Neural crest cell (in vitro differentiated cells): ENCODE results near the gene LRRC74B. TPM values are rescaled to one million over a fixed set of nuclear protein-coding genes. Genes with fewer than 3 reads are reported as not detected.
"Not testable (repeated sequence)": the region's sequence is repeated elsewhere in the genome, so short reads cannot be mapped to it uniquely, and the experiment has no call there.

Source experiments
- DNase-seq: peaks from one replicate; pipeline ENCODE4 v3.0.0; 2021; ENCODE audit warnings: low read depth, mixed read lengths, low spot score
- H3K27ac Mint-ChIP-seq: one replicate; pipeline ENCODE4 v1.8.0; 2021; ENCODE audit warnings: mild to moderate bottlenecking, mixed read lengths; ENCODE audit not compliant: unreplicated experiment
- H3K27me3 Mint-ChIP-seq: 2 replicates; pipeline ENCODE4 v1.8.0; 2021; ENCODE audit warnings: low read depth, mild to moderate bottlenecking, mixed read lengths
- H3K36me3 Mint-ChIP-seq: 2 replicates; pipeline ENCODE4 v1.8.0; 2021; ENCODE audit warnings: low read depth, mild to moderate bottlenecking, mixed read lengths
- H3K4me1 Mint-ChIP-seq: 2 replicates; pipeline ENCODE4 v1.8.0; 2021; ENCODE audit warnings: mixed read lengths
- H3K4me3 Mint-ChIP-seq: one replicate; pipeline ENCODE4 v1.8.0; 2021; ENCODE audit warnings: mild to moderate bottlenecking, mixed read lengths
- H3K9me3 Mint-ChIP-seq: 2 replicates; pipeline ENCODE4 v1.8.0; 2021; ENCODE audit warnings: mixed read lengths
- total RNA-seq: library from RNA; stranded (reverse); gene quantifications from 2 replicates; pipeline ENCODE4 v1.2.1, GENCODE V29; 2021
- TF ChIP-seq, protein P1 (sequence below): fragments of 200-600 bp; sonication (generic); conservative IDR thresholded peaks from 2 replicates; pipeline ENCODE4 v1.5.0; 2021; ENCODE audit warnings: antibody characterized with exemption, mild to moderate bottlenecking

LRRC74B gene
- total RNA-seq, 1 donor from 2014 or later, result not detected

DNA sequence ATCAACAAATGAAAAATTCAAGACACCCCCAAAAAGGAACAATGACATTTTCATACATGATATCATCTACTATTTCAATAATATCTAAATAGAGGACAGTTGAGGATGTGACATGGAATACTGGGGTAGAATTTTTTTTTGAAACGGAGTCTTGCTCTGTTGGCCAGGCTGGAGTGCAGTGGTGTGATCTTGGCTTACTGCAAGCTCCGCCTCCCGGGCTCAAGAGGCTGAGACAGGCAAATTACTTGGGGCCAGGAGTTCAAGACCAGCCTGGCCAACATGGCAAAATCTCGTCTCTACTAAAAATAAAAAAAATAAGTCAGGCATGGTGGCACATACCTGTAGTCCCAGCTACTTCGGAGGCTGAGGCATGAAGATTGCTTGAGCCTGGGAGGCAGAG, 41.4 kb downstream of the LRRC74B start:
- Mint-ChIP-seq H3K36me3 (no peaks in the 10 kb centered on the region), H3K4me3 (no peak overlapping the region), H3K4me1 (no peaks in the 10 kb centered on the region), H3K27ac (no peak overlapping the region), H3K27me3 (no peaks in the 10 kb centered on the region), H3K9me3 (no peaks in the 10 kb centered on the region)
- TF ChIP-seq, protein P1, sequence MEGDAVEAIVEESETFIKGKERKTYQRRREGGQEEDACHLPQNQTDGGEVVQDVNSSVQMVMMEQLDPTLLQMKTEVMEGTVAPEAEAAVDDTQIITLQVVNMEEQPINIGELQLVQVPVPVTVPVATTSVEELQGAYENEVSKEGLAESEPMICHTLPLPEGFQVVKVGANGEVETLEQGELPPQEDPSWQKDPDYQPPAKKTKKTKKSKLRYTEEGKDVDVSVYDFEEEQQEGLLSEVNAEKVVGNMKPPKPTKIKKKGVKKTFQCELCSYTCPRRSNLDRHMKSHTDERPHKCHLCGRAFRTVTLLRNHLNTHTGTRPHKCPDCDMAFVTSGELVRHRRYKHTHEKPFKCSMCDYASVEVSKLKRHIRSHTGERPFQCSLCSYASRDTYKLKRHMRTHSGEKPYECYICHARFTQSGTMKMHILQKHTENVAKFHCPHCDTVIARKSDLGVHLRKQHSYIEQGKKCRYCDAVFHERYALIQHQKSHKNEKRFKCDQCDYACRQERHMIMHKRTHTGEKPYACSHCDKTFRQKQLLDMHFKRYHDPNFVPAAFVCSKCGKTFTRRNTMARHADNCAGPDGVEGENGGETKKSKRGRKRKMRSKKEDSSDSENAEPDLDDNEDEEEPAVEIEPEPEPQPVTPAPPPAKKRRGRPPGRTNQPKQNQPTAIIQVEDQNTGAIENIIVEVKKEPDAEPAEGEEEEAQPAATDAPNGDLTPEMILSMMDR, result no peak
- DNase-seq, result no peak

DNA sequence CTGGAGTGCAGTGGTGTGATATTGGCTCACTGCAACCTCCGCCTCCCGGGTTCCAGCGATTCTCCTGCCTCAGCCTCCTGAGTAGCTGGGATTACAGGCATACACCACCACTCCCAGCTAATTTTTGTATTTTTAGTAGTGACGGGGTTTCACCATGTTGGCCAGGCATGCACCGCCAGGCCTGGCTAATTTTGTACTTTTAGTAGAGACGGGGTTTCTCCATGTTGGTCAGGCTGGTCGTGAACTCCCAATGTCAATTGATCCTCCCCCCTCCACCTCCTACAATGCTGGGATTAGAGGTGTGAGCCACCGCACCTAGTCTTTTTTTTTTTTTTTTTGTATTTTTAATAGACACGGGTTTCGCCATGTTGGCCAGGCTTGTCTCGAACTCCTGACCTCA, 42.2 kb downstream of the LRRC74B start:
- not testable (repeated sequence) for H3K4me1 Mint-ChIP-seq, H3K9me3 Mint-ChIP-seq, H3K36me3 Mint-ChIP-seq, H3K27me3 Mint-ChIP-seq, DNase-seq, H3K27ac Mint-ChIP-seq, H3K4me3 Mint-ChIP-seq

DNA sequence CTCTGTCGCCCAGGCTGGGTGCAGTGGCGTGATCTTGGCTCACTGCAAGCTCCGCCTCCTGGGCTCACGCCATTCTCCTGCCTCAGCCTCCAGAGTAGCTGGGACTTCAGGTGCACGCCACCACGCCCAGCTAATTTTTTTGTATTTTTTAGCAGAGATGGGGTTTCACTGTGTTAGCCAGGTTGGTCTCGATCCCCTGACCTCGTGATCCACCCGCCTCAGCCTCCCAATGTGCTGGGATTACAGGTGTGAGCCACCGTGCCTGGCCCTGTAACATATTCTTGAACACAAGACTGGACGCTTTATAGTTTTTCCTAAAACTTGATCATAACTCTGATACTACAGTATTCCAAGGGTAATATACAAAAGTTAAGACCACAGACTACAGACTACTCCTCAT, 45.5 kb downstream of the LRRC74B start:
- H3K9me3 Mint-ChIP-seq, H3K27ac Mint-ChIP-seq, H3K4me1 Mint-ChIP-seq, DNase-seq, H3K4me3 Mint-ChIP-seq, H3K27me3 Mint-ChIP-seq, H3K36me3 Mint-ChIP-seq: not testable (repeated sequence)

DNA sequence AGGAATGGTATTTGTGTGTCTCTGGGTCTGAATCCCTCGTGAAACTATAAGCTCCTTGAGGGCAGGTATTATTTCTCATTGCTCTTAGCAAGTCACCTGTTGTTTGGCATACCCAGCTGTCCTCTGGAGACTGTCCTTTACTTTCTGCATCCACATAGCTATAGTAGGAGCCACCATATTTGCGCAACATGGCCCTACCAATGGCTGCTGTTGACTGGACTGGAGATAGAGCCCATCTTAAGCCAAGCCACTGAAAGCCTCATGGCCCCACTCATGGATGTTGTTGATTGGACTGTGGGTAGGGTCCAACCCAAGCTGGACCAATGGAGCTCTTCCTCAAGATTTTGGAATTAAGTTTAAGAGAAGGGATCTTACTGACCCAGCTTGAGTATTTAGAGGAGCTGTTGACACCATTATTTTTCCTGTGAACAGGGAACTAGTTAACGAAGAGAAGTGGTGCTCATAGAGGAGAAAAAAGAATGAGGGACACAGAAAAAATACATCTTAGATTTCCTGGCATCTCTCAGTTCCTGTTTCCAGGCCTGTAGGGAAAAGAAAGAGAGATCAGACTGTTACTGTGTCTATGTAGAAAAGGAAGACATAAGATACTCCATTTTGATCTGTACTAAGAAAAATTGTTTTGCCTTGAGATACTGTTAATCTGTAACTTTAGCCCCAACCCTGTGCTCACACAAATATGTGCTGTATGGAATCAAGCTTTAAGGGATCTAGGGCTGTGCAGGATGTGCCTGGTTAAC, 47.2 kb downstream of the LRRC74B start:
- Mint-ChIP-seq H3K9me3 (no peaks in the 10 kb centered on the region), H3K4me3 (no peak overlapping the region), H3K36me3 (no peaks in the 10 kb centered on the region), H3K4me1 (no peaks in the 10 kb centered on the region), H3K27ac (no peak overlapping the region), H3K27me3 (no peaks in the 10 kb centered on the region)
- TF ChIP-seq, protein P1, result no peak
- DNase-seq, result no peak

DNA sequence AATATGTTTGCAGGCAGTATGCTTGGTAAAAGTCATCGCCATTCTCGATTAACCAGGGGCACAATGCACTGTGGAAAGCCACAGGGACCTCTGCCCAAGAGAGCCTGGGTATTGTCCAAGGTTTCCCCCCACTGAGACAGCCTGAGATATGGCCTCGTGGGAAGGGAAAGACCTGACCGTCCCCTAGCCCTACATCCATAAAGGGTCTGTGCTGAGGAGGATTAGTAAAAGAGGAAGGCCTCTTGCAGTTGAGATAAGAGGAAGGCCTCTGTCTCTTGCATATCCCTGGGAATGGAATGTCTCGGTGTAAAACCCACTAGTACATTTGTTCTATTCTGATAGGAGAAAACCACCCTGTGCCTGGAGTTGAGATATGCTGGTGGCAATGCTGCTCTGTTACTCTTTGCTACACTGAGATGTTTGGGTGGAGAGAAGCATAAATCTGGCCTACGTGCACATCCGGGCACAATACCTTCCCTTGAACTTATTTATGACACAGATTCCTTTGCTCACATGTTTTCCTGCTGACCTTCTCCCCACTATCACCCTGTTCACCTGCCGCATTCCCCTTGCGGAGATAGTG, 47.9 kb downstream of the LRRC74B start:
- H3K27me3 Mint-ChIP-seq, DNase-seq, H3K4me1 Mint-ChIP-seq, H3K4me3 Mint-ChIP-seq, H3K27ac Mint-ChIP-seq, H3K36me3 Mint-ChIP-seq, H3K9me3 Mint-ChIP-seq: not testable (repeated sequence)

DNA sequence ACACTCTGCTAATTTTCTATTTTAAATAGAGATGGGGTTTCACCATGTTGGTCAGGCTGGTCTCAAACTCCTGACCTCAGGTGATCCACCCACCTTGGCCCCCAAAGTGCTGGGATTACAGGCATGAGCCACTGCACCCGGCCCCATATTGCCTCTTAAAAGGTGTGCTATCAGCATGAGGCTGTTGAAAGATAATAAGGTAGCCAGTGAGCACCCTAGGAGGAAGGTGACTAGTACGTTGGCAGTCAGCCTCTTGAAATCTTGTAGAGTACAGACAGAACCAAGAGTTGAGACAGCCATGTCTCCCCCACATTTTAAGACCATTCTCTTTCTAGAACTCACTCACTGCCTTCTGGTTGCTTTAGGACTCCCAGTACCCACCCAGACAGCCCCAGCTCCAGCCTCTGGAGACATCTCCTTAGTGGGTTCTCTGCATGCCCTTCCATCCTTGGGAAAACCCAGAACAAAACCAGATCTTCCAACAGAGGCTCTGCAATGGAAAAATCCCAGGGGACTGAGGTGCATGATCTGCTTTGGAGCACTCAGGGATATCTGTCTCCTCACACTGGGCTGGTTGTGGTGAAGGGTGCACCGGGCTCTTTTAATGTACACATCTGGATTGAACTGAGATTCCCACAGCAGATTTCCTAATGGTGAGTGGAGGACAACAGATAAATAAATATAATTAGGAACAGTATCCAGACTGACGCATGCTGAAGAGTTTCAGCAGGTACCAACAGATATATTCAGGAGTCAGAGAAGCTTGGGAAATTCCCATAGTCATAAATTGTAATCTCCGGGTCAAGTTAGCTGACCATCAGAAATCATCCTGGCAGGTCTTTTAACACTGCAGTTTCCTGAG, 49.4 kb downstream of the LRRC74B start:
- H3K4me1 Mint-ChIP-seq, result no peaks in the 10 kb centered on the region
- no peaks in the 10 kb centered on the region for H3K36me3 Mint-ChIP-seq
- no peaks in the 10 kb centered on the region for H3K9me3 Mint-ChIP-seq
- TF ChIP-seq, protein P1, result no peak
- no peaks in the 10 kb centered on the region for H3K27me3 Mint-ChIP-seq
- DNase-seq, result no peak
- H3K27ac Mint-ChIP-seq, result peak overlapping the region; percentile 81
- H3K4me3 Mint-ChIP-seq, result no peak overlapping the region

DNA sequence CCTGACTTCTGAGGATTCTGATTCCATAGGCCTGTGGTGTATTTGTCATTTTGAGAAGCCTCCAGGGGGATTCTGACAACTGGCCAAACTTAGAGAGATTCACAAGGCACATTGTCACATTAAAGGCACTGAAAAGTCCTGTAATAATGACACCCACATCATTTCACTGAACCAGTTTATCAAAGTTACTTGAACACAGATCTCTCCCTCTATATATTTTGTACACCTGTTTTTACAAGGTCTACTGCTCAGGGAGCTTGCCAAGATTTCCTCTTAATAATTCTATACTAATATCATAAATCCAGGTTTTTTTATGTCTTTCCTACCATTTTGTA, 50.0 kb downstream of the LRRC74B start:
- TF ChIP-seq, protein P1, result no peak
- Mint-ChIP-seq H3K4me1 (no peaks in the 10 kb centered on the region), H3K27ac (no peak overlapping the region), H3K27me3 (no peaks in the 10 kb centered on the region), H3K36me3 (no peaks in the 10 kb centered on the region), H3K9me3 (no peaks in the 10 kb centered on the region), H3K4me3 (no peak overlapping the region)
- DNase-seq, result no peak

DNA sequence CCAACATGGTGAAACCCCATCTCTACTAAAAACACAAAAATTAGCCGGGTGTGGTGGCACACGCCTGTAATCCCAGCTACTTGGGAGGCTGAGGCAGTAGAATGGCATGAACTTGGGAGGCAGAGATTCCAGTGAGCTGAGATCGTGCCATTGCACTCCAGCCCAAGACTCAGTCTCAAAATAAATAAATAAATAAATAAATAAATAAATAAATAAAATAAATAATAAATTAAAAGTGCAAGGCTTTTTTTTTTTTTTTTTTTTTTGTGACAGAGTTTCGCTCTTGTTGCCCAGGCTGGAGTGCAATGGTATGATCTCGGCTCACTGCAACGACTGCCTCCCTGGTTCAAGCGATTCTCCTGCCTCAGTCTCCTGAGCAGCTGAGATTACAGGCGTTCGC, 51.1 kb downstream of the LRRC74B start:
- H3K9me3 Mint-ChIP-seq, DNase-seq, H3K27ac Mint-ChIP-seq, H3K36me3 Mint-ChIP-seq, H3K4me3 Mint-ChIP-seq, H3K27me3 Mint-ChIP-seq, H3K4me1 Mint-ChIP-seq: not testable (repeated sequence)
